ENCODE measurements around the gene ACVR1C.
A peak's percentile ranks its signal among the peaks of the same experiment; 100 is the strongest.
"Not testable (repeated sequence)": the region's sequence is repeated elsewhere in the genome, so short reads cannot be mapped to it uniquely, and the experiment has no call there.

The ACVR1C gene

DNA sequence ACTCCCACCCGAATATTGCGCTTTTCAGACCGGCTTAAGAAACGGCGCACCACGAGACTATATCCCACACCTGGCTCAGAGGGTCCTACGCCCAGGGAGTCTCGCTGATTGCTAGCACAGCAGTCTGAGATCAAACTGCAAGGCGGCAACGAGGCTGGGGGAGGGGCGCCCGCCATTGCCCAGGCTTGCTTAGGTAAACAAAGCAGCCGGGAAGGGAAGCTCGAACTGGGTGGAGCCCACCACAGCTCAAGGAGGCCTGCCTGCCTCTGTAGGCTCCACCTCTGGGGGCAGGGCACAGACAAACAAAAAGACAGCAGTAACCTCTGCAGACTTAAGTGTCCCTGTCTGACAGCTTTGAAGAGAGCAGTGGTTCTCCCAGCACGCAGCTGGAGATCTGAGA lies 62.0 kb downstream of the ACVR1C start:
- DNase-seq, result not testable (repeated sequence)

DNA sequence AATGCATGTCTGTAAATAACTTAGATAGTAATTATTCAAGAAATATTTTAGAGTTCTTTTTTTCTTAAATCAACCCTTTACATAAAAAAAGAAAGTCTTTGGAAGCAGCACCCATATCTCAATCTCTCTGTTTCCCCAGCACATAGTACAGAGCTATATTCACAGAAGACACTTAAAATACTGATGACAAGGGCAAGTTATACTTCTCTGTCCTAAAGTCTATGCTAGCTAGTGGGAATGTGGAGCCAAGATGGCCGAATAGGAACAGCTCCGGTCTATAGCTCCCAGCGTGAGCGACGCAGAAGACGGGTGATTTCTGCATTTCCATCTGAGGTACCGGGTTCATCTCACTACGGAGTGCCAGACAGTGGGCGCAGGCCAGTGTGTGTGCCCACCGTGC lies 62.6 kb downstream of the ACVR1C start:
- not testable (repeated sequence) for DNase-seq

DNA sequence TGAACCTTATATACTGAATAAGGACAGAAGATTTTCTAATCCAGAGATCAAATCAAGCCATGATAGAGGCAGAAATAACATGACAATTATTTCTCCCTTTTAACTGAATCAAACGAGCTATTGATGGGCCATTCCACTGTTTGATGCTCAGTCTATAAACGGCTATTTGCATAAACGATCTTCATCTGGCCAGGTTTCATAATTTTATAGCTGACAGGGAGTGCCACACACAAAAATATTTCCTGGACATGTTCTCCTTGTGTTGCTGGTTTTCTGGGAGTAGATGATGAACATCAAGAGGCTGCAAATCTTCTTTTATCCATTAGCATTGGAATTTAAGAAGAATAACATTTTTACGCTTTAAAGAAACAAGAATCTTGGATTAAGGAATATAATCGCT lies 63.1 kb downstream of the ACVR1C start:
- no peak for DNase-seq

GRCh38 chr2:157559890-157560289 lies 68.8 kb downstream of the ACVR1C start:
- no peak for DNase-seq

DNA sequence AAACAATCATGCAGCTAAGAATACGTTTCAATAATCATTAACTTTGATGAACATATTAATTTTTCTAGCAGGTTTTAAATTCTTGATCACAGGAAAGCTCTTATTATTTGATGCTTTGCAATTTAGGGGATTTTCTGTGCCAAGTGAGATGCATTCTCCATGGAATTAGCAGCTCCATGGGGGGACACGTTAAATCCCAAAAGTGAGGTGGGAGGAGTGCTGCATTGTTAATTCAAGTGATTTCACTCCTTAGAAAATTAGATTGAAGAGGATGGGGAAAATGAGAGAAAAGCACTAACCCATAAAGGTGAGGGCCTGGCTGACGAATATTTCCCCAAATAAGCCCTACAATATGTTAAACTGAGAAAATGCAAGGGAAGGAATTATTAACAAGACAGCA lies 69.2 kb downstream of the ACVR1C start:
- DNase-seq, result no peak

- no peak for DNase-seq
These were observed 69.6 kb downstream of the ACVR1C start for GRCh38 chr2:157559061-157559460.

GRCh38 chr2:157557770-157558169 lies 70.9 kb downstream of the ACVR1C start:
- DNase-seq, result no peak

GRCh38 chr2:157540102-157540501 lies 88.6 kb downstream of the ACVR1C start:
- DNase-seq, result no peak

GRCh38 chr2:157538064-157538463 lies 90.6 kb downstream of the ACVR1C start:
- DNase-seq, result no peak

GRCh38 chr2:157536815-157537214 lies 91.8 kb downstream of the ACVR1C start:
- DNase-seq, result no peak

DNA sequence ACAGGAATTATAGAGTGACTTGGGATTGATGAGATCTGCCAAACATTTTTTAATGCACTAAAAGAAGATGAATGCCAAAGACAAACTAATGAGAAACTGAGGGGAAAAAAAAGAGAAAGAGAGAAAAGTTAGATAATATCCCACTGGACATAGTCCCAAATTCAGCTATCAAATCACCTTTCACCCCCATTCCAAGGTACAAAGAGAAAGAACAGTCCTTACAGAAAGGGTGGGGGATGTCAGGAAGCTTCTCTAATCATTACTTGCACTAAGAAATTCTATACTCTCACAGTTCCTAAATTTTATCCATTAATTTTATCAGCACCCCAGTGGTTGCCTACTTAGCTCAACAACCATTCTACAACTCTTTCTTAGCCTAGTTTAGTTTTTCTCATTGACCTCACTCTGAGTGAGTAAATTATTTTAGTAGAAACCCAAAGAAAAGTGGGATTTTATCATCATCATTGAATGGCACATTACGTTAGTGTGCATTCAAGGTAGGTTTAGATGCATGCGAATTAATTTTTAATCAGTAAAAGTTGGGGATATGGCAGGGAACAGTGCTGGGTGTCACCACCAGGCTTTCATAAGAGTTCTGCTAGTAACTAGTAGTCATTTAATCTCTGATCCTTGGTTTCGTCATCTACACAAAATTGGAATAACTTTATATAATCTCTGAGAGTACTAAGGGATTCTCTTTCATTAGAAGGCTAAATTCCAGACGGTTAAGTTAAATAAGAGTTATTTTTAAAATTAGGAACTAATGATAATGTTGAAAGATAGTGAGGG lies 99.5 kb downstream of the ACVR1C start:
- no peak for DNase-seq

DNA sequence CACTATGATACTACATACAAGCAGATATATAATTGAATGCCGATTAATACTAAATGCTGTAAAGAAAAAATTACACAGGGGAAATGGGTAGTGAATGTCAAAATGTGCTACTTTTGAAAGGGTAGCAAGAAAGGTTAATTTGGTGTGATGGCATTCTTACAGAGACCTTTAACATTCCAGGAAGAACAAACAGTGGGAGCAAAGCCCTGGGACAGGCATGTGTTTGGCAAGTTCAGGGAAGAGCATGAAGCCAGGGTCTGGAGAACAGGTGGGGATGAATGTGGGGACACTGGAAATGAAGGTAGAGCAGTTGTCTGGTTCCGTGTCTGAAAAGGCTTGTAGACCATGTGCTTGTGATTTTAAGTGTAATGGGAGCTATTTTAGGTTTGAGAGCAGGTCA lies 102.6 kb downstream of the ACVR1C start:
- DNase-seq, result no peak

DNA sequence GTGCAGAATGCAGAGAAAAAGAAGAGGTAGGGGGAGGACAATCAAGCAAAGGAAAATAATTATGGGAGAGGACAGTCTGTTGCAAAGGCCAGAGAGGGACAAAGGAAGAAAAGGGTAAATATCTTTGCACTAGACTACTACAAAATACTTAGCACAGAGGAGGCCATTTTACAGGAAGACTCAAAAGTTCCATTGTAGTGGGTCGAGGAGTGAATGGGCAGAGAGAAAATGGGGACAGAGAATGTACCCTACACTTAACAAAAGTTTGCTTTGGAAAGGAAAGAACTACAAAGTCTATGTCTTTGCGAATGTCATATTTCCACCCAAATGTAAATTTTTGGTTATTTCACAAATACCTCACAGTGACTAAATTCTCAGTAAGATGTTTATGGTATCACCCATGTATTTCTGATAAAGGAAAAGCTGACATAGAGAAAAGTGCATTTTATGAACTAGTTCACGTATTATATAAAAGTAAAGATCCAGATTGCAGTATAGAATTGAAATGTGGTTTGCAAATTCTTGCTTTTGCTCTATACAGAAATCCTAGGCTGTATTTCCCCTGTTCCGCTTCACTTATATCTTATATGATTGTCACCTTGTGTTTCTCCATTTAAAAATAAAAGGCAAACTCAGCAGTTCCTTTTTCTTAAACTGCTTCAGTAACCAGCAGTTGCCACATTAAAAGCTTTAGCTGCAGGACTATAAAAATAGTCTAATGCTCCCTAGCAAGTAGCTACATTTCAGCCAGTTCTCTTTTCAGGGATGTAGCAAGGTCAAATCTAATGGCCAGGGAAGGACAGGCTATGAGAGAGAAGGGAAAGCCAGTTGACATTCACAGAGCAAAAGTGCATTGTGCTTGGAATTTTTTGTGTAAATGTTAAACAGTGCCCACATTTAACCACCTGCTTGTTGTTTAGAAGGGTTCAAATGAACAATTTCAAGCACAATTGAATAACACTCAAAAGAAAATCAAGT lies 105.1 kb downstream of the ACVR1C start:
- no peak for DNase-seq

DNA sequence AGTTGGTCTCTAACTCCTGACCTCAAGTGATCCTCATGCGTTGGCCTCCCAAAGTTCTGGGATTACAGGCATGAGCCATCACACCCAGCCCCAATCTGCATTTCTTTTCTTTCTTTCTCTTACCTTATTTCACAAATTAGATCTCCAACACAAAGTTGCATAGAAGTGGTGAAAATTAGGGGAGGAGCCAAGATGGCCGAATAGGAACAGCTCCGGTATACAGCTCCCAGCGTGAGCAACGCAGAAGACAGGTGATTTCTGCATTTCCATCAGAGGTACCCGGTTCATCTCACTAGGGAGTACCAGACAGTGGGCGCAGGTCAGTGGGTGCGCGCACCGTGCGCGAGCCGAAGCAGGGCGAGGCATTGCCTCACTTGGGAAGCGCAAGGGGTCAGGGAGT lies 113.7 kb downstream of the ACVR1C start:
- not testable (repeated sequence) for DNase-seq

DNA sequence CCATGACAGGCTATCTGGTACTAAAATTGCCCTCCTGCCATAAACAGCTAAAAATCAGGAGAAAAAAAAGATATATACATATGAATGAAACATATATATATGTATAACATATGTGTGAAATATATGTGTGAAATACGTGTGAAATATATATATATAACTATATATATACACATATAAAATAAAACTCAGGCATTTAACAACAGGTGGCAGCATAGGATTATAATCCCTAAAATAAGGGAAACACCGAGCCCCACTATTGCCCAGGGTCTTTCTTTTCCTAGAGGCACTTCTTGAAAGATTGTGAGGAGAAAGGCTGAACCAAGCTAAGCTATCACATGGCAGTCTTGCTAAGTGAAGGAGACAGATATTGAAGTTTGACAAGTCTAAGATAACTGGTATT lies 118.9 kb downstream of the ACVR1C start:
- no peak for DNase-seq

GRCh38 chr2:157508676-157509075 lies 120.0 kb downstream of the ACVR1C start:
- DNase-seq, result no peak

DNA sequence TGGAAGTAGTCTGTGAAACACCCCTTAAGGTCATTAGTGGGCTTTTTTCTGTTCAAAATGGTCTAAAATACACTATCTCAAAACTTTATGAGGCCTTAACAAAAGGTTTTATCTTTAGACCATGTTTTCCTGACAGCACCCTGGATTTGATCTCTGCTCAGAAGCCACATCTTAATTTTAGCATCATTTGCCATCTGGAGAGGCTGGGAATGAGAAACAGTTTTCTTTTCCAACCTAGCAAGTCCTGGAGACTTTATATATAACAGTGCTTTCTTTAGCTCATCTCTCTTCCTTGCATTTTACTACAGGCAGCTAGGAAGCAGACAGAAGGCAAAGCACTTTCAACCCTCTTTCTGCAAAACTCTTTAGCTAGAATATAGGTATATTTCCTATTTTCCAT lies 122.1 kb downstream of the ACVR1C start:
- no peak for DNase-seq

DNA sequence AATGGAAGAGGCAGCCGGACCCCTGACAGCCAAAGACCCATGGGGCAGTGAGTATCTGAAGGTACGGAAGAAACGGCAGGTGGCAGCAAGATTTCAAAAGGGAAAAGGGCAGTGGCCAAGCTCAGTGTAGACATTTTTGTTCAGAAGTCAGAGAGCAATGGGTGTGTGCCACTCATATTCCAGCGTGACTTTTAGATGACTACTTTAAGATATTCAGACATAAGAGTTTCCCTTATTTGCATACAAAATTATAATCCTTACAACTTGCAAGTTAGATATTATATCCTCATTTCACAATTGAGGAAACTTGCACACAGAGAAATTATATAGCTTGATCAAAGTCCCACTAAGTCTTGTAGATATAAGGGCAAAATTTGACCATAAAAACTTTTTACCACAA lies 124.0 kb downstream of the ACVR1C start:
- no peak for DNase-seq

- DNase-seq, result no peak
These were observed 127.6 kb downstream of the ACVR1C start for GRCh38 chr2:157501026-157501425.

GRCh38 chr2:157500334-157500733 lies 128.3 kb downstream of the ACVR1C start:
- no peak for DNase-seq

DNA sequence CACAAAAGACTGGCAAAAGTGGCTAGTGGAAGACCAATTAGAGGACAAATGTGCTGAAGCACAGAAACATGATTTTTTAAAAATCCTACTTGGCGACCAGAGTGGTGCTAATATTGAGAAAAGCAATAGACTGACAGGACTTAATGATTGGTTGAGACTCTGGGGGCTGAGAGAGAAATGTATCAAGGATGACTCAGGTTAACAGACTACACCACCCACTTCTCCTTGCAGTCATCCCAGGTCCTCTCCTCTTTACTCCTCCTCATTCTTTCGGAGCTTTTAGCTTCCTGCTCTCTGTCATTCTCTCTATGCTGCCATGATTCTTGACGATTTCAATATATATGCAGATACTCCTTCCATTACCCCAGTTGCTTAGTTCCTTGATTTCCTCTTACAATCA lies 130.2 kb downstream of the ACVR1C start:
- DNase-seq, result no peak

DNA sequence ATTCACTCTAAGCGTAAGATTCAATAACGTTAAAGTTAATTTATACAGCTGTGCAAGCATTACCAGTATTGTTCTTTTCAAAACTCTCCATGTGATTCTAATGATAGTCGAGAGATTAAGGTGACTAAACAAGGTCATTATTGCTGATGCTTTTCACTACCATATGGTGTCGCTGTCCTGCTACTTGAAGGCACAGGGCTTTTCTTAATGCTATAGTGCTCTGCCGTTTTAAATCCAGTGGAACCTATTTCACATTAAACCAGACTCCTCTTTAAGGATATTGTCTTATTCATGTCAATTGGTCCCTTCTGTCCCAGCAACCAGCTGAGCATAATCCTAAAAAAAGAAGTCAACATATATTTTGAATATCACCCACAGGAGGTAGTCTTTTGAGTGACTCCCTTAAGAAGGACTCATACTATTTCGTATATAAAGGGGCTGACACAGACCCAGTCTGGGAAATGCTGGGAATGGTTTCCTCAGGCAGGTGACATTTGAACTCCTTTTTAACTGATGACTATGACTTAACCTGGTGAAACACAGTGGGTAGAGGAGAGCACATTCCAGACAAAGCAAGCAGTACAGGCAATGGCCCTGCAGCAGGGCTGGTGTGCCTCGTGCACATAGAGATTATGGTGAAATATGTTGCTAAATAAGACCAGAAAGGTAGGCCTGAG lies 130.9 kb downstream of the ACVR1C start:
- peak; percentile 12 for DNase-seq

DNA sequence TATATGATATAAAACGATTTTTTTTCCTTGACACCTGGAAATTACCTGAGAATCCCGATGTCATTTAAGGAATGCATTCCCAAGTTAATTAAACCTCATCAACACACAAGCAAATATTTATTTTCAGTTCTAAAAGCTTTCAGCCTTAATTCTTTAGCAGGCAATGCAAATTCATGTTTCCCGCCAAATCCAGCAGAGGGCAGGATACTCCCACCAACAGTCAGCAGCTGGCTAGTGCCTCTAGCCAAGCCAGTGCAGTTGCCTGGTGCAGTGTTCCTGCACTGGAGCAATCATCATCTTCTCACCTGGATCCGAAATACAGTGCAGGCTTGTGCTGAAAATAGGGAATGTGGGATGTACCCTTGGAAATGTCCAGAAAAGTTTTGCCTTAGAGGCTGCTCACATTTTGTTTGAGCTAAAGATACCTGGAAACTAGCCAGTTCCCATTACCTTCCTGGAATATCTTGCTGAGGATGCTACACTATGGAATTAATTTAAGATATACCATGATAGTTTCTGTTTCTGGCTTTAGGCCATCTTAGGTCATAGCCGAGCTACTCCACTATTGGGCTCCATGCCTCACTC lies 136.4 kb downstream of the ACVR1C start:
- DNase-seq, result no peak

Data from SIG-M5 (cell line).